PFSK-1 (cell line): ENCODE measurements around the gene ODC1.

ENCODE experiments used
- POLR2AphosphoS5 ChIP-seq: IDR thresholded peaks from 2 replicates; pipeline ENCODE4 v1.6.1; 2012; ENCODE audit warnings: low read depth, mild to moderate bottlenecking, control low read depth, low read length, moderate library complexity
- TF ChIP-seq, protein P1 (sequence below), 2 experiments: IDR thresholded peaks; 2 replicates each; pipeline versions ENCODE4 v1.6.1 to v1.8.0; 2011 to 2012; ENCODE audit warnings: low read depth in 2 of 2, low read length in 2 of 2, control low read depth in 1 of 2, inconsistent platforms in 1 of 2, mild to moderate bottlenecking in 1 of 2, moderate library complexity in 1 of 2; ENCODE audit not compliant: insufficient read depth in 1 of 2

DNA sequence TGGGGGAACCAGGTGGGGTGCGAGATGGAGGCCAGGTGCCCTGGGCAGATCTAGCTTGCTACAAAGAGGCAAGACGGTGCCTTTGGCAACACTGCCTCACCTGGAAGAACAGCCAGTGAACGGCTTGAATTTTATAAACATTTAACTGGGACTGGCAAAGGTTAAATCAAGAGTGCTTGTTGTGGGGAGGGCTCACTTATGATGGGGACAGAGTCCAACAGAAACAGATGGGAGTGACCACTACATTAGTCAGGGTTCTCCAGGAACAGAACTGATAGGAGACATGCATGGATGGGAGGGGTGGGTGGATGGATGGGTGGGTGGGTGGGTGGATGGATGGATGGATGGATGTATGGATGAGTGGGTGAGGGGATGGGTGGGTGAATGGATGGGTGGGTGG is 19.2 kb downstream of the ODC1 start:
- TF ChIP-seq POLR2AphosphoS5, result no peak
- TF ChIP-seq, protein P1, sequence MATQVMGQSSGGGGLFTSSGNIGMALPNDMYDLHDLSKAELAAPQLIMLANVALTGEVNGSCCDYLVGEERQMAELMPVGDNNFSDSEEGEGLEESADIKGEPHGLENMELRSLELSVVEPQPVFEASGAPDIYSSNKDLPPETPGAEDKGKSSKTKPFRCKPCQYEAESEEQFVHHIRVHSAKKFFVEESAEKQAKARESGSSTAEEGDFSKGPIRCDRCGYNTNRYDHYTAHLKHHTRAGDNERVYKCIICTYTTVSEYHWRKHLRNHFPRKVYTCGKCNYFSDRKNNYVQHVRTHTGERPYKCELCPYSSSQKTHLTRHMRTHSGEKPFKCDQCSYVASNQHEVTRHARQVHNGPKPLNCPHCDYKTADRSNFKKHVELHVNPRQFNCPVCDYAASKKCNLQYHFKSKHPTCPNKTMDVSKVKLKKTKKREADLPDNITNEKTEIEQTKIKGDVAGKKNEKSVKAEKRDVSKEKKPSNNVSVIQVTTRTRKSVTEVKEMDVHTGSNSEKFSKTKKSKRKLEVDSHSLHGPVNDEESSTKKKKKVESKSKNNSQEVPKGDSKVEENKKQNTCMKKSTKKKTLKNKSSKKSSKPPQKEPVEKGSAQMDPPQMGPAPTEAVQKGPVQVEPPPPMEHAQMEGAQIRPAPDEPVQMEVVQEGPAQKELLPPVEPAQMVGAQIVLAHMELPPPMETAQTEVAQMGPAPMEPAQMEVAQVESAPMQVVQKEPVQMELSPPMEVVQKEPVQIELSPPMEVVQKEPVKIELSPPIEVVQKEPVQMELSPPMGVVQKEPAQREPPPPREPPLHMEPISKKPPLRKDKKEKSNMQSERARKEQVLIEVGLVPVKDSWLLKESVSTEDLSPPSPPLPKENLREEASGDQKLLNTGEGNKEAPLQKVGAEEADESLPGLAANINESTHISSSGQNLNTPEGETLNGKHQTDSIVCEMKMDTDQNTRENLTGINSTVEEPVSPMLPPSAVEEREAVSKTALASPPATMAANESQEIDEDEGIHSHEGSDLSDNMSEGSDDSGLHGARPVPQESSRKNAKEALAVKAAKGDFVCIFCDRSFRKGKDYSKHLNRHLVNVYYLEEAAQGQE (IDR thresholded peaks at IDR 0.05; ENCODE audit: insufficient read depth in 1 of 2, low read depth in 2 of 2, low read length in 2 of 2), result no peak
